Astrocyte (in vitro differentiated cells and primary cell): ENCODE data around the gene FAM209B. TPM values are rescaled to one million over a fixed set of nuclear protein-coding genes. Genes with fewer than 3 reads are reported as not detected.

Source experiments
- DNase-seq: peaks from one replicate; pipeline ENCODE4 v3.0.0-alpha.2; 2010; ENCODE audit warnings: low read depth
- FAIRE-seq: peaks from 2 replicates; lab custom pipeline; 2011; peaks lifted over from hg19 to GRCh38; lab: Jason Lieb, UNC
- H2AFZ ChIP-seq: 2 replicates; pipeline ENCODE4 v1.6.0; 2012; ENCODE audit warnings: low read depth, low read length, inconsistent platforms
- H3K27ac ChIP-seq: 2 replicates; pipeline ENCODE4 v1.5.1; 2011; ENCODE audit warnings: low read depth, low read length, inconsistent platforms
- H3K27me3 ChIP-seq: 2 replicates; pipeline ENCODE4 v1.6.0; 2011; ENCODE audit warnings: low read length, inconsistent platforms; ENCODE audit not compliant: insufficient read depth
- H3K36me3 ChIP-seq: 2 replicates; pipeline ENCODE4 v1.5.1; 2011; ENCODE audit warnings: low read length, inconsistent platforms; ENCODE audit not compliant: insufficient read depth
- H3K4me1 ChIP-seq: 2 replicates; pipeline ENCODE4 v1.5.1; 2011; ENCODE audit warnings: low read length, inconsistent platforms; ENCODE audit not compliant: insufficient read depth
- H3K4me2 ChIP-seq: 2 replicates; pipeline ENCODE4 v1.6.0; 2012; ENCODE audit warnings: low read length, inconsistent platforms
- H3K4me3 ChIP-seq: 2 replicates; pipeline ENCODE4 v1.5.1; 2011; ENCODE audit warnings: low read depth, mild to moderate bottlenecking, low read length, inconsistent platforms; ENCODE audit not compliant: insufficient read depth
- H3K79me2 ChIP-seq: 2 replicates; pipeline ENCODE4 v1.6.0; 2012; ENCODE audit warnings: mild to moderate bottlenecking, low read length, inconsistent platforms; ENCODE audit not compliant: insufficient read depth
- H3K9ac ChIP-seq: 2 replicates; pipeline ENCODE4 v1.6.0; 2012; ENCODE audit warnings: mild to moderate bottlenecking, low read length, inconsistent platforms
- H3K9me3 ChIP-seq: 2 replicates; pipeline ENCODE4 v1.5.1; 2012; ENCODE audit warnings: low read depth, mild to moderate bottlenecking, low read length, inconsistent platforms; ENCODE audit not compliant: insufficient read depth
- H4K20me1 ChIP-seq: 2 replicates; pipeline ENCODE4 v1.6.0; 2012; ENCODE audit warnings: low read length, inconsistent platforms; ENCODE audit not compliant: insufficient read depth
- H3K27ac Mint-ChIP-seq: one replicate; pipeline ENCODE4 v1.8.0; 2021; ENCODE audit warnings: mild to moderate bottlenecking, mixed read lengths; ENCODE audit not compliant: unreplicated experiment
- H3K27me3 Mint-ChIP-seq: one replicate; pipeline ENCODE4 v1.8.0; 2021; ENCODE audit warnings: low read depth, mixed read lengths; ENCODE audit not compliant: unreplicated experiment
- H3K36me3 Mint-ChIP-seq: one replicate; pipeline ENCODE4 v1.8.0; 2021; ENCODE audit warnings: low read depth, mixed read lengths; ENCODE audit not compliant: unreplicated experiment
- H3K4me1 Mint-ChIP-seq: one replicate; pipeline ENCODE4 v1.8.0; 2021; ENCODE audit warnings: low read depth, mixed read lengths; ENCODE audit not compliant: unreplicated experiment
- H3K4me3 Mint-ChIP-seq: one replicate; pipeline ENCODE4 v1.8.0; 2021; ENCODE audit warnings: mild to moderate bottlenecking, moderate library complexity, mixed read lengths; ENCODE audit not compliant: unreplicated experiment
- H3K9me3 Mint-ChIP-seq: one replicate; pipeline ENCODE4 v1.8.0; 2021; ENCODE audit warnings: mild to moderate bottlenecking, mixed read lengths; ENCODE audit not compliant: unreplicated experiment
- CTCF ChIP-seq: IDR thresholded peaks from 2 replicates; pipeline ENCODE4 v1.5.1; 2011; ENCODE audit warnings: low read depth, mild to moderate bottlenecking, inconsistent platforms, low read length, moderate library complexity; ENCODE audit not compliant: insufficient read depth
- EZH2 ChIP-seq: IDR thresholded peaks from 2 replicates; pipeline ENCODE4 v1.6.1; 2012; ENCODE audit warnings: mild to moderate bottlenecking, low read length, inconsistent platforms; ENCODE audit not compliant: insufficient read depth
- total RNA-seq: library from RNA; stranded (reverse); gene quantifications from 2 replicates; pipeline ENCODE4 v1.2.1, GENCODE V29; 2021

FAM209B gene
- total RNA-seq, 1 donor from 2014 or later = not detected

DNA sequence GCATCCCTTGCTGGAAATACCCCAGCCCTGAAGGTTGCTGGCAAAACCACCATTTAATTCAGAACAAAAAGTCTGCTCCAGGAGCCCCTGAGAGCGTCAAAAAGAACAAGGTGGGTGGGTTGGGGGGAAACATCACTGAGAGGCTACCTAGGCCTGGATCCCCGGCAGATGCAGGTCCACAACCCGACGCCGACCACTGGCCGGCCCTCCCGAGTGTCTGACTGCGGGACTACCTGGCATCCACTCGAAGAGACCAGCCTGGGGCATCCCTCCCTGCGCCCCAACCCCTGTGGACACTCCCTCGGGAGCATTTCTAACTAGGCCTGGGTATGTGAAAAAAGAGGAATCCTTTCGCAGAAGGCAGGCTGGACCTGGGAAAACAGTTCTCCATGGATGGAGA is 47.2 kb downstream of the FAM209B start:
- Histone ChIP-seq H3K4me3 (no peak overlapping the region), H2AFZ (no peak overlapping the region), H3K27ac (no peak overlapping the region), H3K36me3 (no peaks in the 10 kb centered on the region), H3K4me1 (no peaks in the 10 kb centered on the region), H3K79me2 (no peaks in the 10 kb centered on the region), H3K9ac (no peak overlapping the region), H3K4me2 (no peak overlapping the region), H3K27me3 (peaks cover 2% of the 10 kb centered on the region), H4K20me1 (no peaks in the 10 kb centered on the region), H3K9me3 (no peaks in the 10 kb centered on the region)
- H3K27ac Mint-ChIP-seq = no peak overlapping the region
- peaks cover under 1% of the 10 kb centered on the region for H3K4me1 Mint-ChIP-seq
- H3K9me3 Mint-ChIP-seq = no peaks in the 10 kb centered on the region
- H3K4me3 Mint-ChIP-seq = no peak overlapping the region
- FAIRE-seq = no peak
- peaks cover 6% of the 10 kb centered on the region for H3K27me3 Mint-ChIP-seq
- TF ChIP-seq EZH2 (no peak), CTCF (no peak)
- DNase-seq = no peak
- H3K36me3 Mint-ChIP-seq = no peaks in the 10 kb centered on the region

GRCh38 chr20:56581701-56582100 is 48.7 kb downstream of the FAM209B start:
- Histone ChIP-seq H3K27ac (no peak overlapping the region), H3K79me2 (no peaks in the 10 kb centered on the region), H3K4me2 (no peak overlapping the region), H4K20me1 (no peaks in the 10 kb centered on the region), H3K9ac (no peak overlapping the region), H2AFZ (no peak overlapping the region), H3K27me3 (peaks cover 2% of the 10 kb centered on the region), H3K9me3 (no peaks in the 10 kb centered on the region), H3K36me3 (no peaks in the 10 kb centered on the region), H3K4me1 (no peaks in the 10 kb centered on the region), H3K4me3 (no peak overlapping the region)
- no peak for FAIRE-seq
- H3K36me3 Mint-ChIP-seq = no peaks in the 10 kb centered on the region
- H3K4me3 Mint-ChIP-seq = no peak overlapping the region
- no peaks in the 10 kb centered on the region for H3K4me1 Mint-ChIP-seq
- H3K27me3 Mint-ChIP-seq = peaks cover 4% of the 10 kb centered on the region
- no peaks in the 10 kb centered on the region for H3K9me3 Mint-ChIP-seq
- TF ChIP-seq EZH2 (no peak), CTCF (no peak)
- DNase-seq = no peak
- no peak overlapping the region for H3K27ac Mint-ChIP-seq

GRCh38 chr20:56582542-56582941 is 49.5 kb downstream of the FAM209B start:
- TF ChIP-seq EZH2 (no peak), CTCF (no peak)
- Histone ChIP-seq H3K27ac (no peak overlapping the region), H3K27me3 (peaks cover 2% of the 10 kb centered on the region), H2AFZ (no peak overlapping the region), H3K79me2 (no peaks in the 10 kb centered on the region), H3K4me2 (no peak overlapping the region), H4K20me1 (no peaks in the 10 kb centered on the region), H3K4me3 (no peak overlapping the region), H3K9me3 (no peaks in the 10 kb centered on the region), H3K4me1 (no peaks in the 10 kb centered on the region), H3K36me3 (no peaks in the 10 kb centered on the region), H3K9ac (no peak overlapping the region)
- no peak overlapping the region for H3K4me3 Mint-ChIP-seq
- peaks cover 4% of the 10 kb centered on the region for H3K27me3 Mint-ChIP-seq
- H3K27ac Mint-ChIP-seq = no peak overlapping the region
- FAIRE-seq (no peak), DNase-seq (no peak)
- H3K36me3 Mint-ChIP-seq = no peaks in the 10 kb centered on the region
- no peaks in the 10 kb centered on the region for H3K4me1 Mint-ChIP-seq
- no peaks in the 10 kb centered on the region for H3K9me3 Mint-ChIP-seq
